ENCODE measurements around the gene CRIP3.

Gene CRIP3

DNA sequence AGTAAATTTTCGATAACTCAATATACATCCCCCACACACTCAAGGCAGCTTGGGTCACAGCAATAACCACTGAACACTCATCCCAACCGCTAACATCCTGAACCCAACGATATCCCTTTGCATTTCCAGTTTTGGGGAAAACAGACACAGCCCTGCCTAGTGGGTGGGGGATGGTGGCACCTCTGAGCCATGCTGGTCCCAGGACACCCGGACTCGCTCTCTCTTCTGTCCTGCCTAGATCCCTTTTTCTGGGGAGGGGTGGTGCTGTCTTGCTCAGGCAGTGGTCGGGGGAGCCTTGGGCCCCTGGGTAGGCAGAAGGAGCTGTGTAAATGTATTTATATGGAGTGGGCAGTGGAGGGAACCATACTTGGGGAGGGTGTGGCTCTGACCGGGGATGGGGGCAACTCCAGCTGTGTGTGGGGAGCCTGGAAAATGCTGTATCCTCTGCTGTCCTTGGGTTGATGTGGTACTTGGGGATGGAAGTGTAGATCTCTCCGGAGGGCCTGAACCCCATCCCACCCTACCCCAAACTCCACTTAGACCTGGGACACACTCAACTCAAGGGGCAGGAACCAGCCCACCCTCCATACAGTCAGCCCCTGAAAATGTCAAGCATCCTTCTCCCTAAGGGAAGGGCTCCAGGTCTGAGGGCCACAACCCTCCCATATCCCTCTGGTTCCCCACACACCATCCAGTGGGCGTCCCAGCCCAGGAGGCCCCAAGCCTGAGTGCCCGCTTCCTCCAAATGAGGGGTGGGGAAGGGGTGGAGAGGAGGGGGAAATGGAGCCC is 34.3 kb downstream of the CRIP3 start:
- DNase-seq (ENCODE audit: low spot score), result no peak

DNA sequence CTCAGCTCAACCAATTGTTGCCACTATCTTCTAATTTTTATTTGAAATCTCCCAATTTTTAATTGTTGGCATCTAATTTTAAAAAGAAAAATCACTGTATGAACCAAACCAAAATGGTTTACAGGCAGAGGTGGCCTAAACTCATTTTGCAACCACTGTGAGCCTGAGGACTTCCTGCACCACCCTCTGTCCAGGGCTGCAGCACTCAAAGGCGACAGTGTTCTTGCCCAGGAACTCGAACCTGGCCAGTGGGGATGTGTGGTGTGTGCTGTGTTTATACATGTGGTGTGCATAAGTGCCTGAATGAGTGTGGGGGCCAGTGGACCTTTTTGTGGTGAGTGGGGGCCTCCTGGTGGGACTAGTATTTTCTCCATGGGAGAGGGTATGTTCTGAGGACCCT is 34.9 kb downstream of the CRIP3 start:
- no peak for DNase-seq (ENCODE audit: low spot score)

DNA sequence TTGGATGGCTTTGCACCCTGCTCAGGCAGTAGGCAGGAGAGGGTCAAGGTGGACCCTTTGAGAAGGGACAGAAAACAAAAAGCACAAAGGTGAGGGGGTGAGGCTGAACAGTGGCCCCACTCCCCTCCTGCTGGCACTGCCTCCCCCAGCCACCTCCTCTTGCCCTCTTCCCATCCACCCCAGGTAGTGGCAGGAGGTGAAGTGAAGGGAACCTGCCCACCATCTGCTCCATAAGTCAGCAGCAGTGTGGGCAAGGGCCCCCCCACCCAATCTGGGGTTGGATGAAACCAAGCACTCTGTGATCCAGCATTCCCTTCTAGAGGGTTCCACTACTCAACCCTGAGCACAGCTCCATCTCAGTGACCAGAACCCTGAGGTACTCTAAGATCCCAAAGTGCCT is 36.7 kb downstream of the CRIP3 start:
- no peak for DNase-seq (ENCODE audit: low spot score)

DNA sequence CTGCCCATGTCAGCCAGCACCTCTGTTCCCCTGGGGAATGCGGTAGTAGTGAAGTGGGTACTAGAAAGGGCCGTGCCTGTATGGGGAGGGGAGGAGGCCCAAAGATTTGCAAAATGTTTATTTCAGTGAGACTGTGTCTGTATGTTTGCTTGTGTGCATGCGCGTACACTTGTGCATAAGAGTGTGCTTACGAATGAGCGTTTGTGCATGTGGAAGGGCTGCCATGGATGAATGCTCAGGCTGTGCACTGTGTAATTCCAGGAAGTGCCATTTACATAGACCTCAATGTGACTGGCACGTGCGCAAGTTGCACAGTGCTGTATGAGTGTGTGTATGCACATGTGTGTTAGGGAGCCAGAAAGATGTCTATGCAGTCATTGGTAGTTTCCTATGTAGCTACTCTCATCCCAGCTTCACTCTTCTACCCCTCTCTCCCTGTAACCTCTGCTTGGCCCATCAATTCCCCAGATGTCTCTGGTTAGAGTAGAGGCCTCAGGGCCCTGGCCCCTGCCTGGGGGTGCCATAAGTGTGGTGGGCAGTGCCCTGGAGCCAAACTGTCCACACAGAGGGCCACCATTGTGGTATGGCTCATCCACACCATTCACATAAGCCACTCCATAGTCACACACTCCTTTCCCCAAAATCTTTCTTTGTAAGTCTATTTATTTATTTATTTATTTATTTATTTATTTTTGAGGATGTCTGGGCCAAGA is 37.4 kb downstream of the CRIP3 start:
- DNase-seq (ENCODE audit: low spot score), result no peak

DNA sequence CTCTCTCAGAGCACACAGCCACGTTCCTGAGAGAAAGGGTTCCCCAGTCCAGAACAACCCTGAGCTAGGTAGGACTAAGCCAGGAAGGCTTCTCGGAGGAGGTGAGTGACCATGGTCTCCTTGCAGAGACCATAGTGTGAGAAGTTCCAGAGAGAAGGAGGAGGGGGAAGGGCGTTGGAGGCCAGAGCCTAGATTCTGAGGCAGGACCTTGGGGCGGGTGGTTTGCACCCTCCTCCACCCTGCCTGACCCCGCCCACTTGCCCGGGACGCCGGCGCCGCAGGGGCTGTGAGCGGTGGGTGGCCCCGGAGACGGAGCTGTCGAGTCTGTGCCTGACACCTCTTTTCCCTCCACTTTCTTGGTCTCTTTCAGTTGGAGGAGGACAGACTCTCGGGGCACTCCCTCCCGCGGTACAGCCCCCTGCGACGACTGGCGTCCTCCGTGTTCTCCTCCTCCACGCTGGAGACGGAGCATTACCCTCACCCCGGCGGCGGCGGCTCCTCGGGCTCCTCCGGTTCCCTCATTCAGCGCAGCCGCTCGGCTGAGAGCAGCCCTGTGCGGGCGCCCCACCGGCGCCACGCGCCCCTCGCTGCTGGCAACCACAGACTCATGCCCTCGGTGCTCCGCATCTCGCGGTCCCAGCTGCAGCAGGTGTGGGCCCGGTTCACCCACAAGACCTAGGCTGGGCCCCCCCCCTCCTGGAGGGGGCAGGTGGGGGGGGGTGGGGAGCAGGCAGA is 39.2 kb downstream of the CRIP3 start:
- no peak for DNase-seq (ENCODE audit: low spot score)

DNA sequence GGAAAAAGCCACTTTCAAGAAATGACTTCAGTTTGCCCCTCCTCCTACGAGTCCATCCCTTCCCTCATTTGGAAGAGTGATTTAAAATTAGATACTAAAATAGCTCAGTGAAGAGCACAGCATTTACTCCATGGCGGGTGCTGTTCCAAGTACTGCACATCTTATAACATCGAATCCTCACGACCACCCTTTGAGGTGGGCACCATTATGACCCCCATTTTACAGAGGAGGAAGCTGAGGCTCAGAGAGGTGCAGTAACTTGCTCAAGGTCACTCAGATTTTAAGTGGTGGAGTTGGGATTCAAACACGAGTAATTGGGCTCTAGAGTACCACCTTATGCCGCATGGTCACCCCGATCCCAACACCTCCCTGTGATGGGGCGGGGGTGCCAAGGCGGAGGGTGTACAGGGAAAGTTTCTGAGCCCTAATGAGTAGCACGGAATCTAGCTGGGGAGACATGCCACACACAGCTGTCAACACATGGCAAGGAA is 39.8 kb downstream of the CRIP3 start:
- no peak for DNase-seq (ENCODE audit: low spot score)

DNA sequence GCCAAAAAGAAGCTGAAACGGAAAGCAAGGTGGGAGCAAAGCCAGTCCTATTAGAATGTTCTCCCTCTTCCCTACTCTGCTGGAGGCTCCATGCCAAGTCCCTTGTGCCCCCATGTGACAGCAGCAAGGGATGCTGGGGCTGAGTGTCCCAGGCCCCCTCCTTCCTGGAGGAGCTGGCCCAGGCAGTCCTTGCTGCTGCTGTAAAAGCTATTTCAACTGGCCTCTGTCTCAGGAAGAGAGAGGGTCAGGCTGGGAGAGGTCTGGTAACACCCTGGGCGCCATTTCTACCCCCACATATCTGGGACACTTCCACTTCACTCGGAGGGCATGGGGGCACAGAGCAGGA is 40.3 kb downstream of the CRIP3 start:
- DNase-seq (ENCODE audit: low spot score), result no peak

DNA sequence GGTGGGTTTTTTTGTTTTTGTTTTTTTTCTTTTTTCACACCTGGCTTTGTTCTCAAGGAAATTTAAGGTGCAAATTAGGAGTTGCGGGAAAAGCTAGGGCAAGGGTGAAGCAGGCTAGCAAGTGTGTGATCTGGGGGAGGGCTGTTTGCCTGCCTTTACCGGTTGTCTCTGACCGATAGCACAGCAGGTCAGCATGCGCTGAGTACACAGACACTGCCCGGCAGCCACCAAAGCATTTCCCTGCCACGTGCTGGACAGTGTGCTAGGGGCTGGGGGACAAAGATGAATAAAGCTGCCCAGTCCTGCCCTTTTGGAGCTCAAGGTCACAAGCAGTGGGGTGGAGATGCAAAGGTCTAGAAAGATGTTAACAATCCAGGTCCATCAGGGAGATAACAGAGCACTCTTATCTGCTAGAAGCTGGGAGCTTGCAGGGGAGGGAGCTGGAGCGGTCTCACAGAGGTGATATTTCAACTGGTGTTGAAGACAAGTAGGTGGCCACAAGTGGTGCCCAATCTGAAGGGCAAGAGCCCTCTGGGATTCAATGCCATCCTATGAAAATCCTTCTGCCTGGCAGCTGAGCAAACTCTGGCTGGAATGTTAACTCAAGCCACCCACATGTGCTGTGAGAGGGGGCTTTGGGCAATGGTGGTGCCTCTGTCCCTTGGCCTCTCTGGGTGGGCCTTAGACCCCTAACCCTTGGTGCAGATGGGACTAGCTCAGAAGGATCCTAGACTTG is 40.8 kb downstream of the CRIP3 start:
- DNase-seq (ENCODE audit: low spot score), result no peak

DNA sequence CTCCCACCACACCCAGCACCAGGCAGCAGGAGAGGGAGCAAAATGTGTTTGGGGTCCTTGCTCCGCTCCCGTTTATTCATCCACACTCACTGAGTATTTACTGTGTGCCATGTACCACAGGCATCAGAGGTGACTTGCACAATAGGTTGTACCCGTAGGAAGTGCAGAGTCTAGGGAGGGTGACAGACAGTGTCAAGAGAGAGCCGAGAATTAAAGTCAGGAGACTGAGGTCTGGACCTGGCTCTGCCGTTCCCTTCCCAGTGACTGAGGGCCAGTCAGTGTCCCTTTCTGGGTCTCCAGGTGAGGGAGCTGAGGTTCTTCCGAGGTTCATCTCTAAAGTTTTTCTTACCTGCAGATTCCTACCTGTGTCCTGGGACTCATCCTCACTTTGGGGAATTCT is 43.1 kb downstream of the CRIP3 start:
- DNase-seq (ENCODE audit: low spot score), result no peak

DNA sequence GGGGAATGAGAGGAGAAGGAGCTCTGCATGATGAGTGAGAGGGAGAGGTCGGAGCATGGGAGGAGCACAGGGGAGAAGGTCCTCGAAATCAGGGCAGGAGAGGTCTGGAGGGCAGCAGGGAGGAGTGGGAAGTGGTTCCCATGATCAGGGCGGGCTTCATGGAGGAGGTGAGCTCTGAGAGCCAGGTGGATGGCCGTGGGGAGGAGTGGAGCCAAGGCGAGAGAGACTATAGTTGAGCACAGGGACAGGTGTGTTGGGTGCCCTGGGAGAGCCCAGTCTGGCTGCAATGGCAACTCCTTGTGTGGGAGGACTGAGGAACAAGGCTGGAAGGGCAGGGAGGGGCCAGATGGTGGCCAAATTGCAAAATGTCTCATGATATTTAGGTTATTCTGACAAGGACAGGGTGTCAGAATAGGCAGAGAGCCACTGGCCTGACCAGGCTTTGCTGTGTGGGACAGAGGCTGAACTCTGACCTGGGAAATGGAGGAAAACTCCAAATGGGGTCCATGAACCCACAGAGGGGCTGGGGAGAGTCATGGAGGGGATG is 44.0 kb downstream of the CRIP3 start:
- DNase-seq (ENCODE audit: low spot score), result no peak

DNA sequence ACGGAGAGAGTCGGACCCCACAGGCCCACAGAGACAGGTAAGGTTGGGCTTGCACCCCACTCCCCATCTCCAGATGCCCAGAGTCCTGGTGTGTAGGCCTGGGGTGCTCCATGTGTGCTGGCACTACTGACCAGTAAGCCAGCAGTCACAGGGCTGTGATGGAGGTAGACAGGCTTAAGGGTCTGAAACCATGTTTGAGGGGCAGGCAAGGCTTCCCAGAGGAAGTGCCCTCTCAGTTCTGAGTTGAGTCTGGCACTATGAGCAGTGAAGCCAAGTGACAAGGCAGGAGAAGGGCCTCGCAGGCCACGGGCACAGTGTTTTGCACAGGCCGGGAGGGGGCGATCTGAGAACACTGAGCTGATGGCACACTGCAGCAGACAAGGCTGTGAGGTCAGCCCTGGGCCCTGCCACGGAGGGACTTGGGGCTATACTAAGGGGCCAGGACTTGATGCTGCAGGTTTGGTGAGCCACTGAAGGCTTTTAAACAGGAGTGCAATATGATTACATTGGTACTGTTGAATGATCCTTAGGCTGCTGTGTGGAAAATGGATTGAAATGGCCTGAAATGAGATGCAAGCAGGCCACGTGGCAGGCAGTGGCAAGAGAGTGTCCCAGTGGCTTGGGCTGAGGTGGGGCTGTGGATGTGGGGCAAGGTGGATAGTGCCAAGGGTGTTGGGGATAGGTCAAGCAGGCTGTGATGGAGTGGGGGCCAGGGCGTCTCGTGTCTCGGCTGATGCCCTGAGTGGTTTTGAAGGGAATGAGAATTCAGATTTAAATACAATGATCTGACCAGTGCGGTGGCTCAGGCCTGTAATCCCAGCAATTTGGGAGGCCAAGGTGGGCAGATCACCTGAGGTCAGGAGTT is 45.1 kb downstream of the CRIP3 start:
- no peak for DNase-seq (ENCODE audit: low spot score)

DNA sequence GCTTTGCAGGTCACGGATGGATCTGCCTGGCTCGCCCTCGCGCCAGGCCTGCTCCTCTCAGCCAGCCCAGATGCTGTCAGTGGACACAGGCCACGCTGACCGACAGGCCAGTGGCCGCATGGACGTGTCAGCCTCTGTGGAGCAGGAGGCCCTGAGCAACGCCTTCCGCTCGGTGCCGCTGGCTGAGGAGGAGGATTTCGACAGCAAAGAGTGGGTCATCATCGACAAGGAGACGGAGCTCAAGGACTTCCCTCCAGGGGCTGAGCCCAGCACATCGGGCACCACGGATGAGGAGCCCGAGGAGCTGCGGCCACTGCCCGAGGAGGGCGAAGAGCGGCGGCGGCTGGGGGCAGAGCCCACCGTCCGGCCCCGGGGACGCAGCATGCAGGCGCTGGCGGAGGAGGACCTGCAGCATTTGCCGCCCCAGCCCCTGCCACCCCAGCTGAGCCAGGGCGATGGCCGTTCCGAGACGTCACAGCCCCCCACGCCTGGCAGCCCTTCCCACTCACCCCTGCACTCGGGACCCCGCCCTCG is 45.8 kb downstream of the CRIP3 start:
- DNase-seq (ENCODE audit: low spot score), result no peak

DNA sequence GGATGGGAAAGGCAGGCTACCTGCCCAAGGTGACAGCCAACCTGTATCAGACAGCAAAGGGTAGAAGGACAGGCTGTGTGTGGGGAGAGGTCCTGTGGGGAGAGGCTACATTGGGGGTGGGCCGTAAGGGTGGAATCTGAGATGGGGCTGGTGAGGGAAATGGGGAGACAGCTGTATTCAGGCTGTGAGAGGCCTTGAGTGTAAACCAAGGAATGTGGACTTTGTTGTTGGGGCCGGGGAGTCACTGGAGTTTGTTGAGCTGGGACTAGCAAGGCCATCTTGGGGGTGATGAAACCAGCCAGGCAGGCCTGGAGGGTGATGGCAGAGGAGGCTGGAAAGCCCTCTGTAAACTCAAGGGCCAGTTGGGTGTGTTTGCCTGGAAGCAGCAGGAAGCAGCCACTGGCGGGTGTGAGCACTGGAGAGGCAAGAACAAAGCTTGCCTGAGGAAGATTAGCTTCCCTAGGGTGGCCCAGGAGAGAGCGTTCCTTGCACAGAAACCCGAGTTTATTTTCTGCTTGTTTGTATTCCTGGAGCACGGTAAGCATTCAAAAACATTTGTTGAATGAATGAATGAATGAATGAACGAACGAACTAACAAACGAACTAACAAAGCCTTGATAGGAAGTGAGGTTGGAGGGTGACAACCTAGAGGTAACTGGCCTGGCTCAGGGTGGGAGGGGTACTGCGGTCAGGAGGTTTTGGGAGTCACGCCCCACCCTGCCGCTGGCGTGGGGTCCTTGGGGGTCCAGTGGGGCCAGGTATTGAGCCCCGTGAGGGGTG is 46.4 kb downstream of the CRIP3 start:
- no peak for DNase-seq (ENCODE audit: low spot score)

DNA sequence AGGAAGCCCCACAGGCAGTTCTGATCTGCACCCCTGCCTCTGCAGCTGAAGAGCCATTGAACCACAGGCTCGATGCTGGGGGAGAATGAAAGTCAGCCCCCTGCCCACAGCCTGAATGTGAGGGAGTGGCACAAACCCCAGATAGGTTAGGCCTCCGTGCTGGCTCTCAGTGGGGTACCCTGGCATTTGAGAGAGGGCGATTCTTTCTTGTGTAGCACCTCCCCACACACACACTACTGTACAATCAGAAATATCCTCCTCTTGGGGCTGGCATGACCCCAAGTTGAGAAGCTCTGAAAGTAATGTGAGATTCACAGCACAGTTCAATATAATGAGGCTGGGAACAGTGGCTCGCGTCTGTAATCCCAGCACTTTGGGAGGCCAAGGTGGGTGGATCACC is 47.4 kb downstream of the CRIP3 start:
- no peak for DNase-seq (ENCODE audit: low spot score)

DNA sequence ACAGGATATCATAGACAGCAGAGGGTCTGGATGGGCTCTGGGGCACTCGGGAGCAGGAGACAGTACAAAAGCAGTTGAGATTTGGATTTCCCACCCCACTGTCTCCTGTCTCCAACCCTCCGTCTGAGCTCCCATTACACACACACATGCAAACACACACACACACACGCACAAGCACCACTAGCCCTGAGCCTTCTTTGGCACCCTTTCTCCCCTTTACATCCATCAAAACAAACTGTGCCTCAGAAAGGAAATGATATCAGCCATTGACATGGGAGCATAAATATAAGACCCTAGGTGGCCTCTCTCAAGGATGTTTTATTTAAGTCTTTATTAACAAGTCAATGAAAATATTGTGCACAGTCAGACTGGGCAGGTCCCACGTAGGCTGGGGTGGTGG is 47.8 kb downstream of the CRIP3 start:
- no peak for DNase-seq (ENCODE audit: low spot score)

DNA sequence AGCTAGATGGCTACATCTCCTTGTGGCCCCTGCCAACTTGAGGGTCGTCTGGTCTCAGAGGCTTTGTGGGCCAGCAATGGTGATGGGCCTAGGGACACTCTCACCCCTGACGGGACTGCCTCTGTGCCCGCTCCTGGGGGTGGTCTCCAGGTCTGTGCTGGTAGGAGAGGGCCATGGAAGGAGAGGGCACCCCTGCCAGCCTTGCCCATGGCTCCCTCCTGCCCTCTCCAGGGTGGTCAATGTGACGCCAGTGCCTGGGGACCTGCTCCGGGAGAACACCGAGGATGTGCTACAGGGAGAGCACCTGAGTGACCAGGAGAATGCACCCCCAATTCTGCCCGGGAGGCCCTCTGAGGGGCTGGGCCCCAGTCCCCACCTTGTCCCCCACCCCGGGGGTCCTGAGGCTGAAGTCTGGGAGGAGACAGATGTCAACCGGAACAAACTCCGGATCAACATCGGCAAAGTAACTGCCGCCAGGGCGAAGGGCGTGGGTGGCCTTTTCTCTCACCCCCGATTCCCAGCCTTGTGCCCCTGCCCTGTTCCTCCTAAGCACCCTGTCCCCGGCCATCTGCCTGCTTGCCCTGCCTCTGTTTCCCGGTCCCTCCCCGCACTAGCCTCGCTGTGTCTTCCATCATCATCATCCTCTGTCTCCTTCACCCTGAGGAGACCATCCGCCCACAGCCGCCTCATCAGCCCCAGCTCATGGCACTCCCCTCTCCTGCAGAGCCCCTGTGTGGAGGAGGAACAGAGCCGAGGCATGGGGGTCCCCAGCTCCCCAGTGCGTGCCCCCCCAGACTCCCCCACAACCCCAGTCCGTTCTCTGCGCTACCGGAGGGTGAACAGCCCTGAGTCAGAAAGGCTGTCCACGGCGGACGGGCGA is 49.6 kb downstream of the CRIP3 start:
- no peak for DNase-seq (ENCODE audit: low spot score)

DNA sequence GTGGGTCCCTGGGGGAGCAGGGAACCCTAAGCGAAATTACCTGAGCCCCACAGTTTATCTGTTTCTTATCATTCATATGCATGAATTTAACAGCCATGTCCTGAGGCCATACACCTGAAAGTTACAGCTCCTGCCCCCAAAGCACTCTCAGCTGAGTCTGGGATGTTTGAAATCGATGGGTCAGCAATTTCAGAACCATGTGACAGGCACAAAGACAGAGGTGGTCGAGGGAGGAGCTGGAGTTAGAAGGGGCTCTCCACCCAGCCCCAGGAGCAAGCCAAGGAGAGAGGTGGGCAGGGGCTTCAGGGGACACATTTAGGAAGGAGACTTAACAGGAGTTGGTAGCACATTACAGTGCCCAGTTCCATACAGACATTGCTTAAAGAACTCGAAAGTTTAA is 50.4 kb downstream of the CRIP3 start:
- no peak for DNase-seq (ENCODE audit: low spot score)

DNA sequence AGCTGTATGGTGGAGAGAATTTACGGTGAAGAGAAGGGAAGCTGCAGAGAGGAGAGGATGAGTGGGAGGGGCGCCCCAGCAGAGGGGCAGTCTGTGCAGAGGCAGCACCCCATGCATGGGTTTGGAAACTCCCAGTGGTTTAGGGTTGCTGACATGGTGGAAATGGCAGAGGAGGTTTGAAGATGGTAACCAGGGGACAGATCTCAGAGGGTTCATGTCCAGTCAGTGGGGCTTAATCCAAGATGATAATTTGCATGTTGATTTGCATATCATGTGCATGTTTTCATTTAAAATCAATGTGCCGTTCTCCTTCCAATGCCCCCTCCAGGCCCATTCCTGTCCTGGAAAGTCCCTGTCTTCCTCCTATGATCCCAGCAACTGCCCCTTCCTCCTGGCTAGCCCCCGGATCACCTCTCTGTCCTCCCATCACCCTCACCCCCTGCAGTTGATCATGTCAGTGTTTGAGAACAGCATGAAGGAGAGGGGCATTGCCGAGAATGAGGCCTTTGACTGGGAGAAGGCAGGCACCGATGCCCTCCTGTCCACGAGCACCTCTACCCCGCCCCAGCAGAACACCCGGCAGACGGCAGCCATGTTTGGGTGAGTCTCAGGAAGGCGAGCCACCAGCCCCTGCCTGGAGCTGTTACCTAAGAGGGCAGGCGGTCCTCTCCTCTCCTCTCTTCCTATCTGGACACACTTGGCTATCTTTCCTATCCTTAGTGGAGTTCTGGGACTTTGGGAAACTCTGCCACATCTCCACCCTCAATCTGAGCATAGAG is 51.1 kb downstream of the CRIP3 start:
- no peak for DNase-seq (ENCODE audit: low spot score)
